Natural killer cell (primary cell): ENCODE measurements around the gene TMEM94. TPM values are rescaled to one million over a fixed set of nuclear protein-coding genes. Genes with fewer than 3 reads are reported as not detected.

Experiments used
- ATAC-seq, 3 donors: fragments of 150-1000 bp in 2 of 3; fragments of 200-7000 bp in 1 of 3; cut with Tn5 transposase; 1 replicate in 1 of 3; 2 replicates in 2 of 3; pipeline ENCODE4 v1.10.0; 2021; ENCODE audit warnings: mild to moderate bottlenecking in 2 of 3, moderate library complexity in 2 of 3
- DNase-seq, 2 donors: peaks; one replicate each; pipeline versions ENCODE4 v3.0.0 to v3.0.0-alpha.2; 2013 to 2021; ENCODE audit warnings: mixed read lengths in 1 of 2
- H3K27ac ChIP-seq: one replicate; pipeline ENCODE4 v1.5.1; 2013; ENCODE audit warnings: mild to moderate bottlenecking, low read length
- H3K27me3 ChIP-seq: one replicate; pipeline ENCODE4 v1.6.1; 2013; ENCODE audit warnings: low read length; ENCODE audit not compliant: control insufficient read depth, insufficient read depth
- H3K36me3 ChIP-seq: one replicate; pipeline ENCODE4 v1.6.1; 2013; ENCODE audit warnings: low read length; ENCODE audit not compliant: control insufficient read depth, insufficient read depth
- H3K4me1 ChIP-seq: one replicate; pipeline ENCODE4 v1.6.1; 2013; ENCODE audit warnings: low read length; ENCODE audit not compliant: control insufficient read depth, insufficient read depth
- H3K4me3 ChIP-seq: one replicate; pipeline ENCODE4 v1.5.1; 2013; ENCODE audit warnings: low read length
- H3K9me3 ChIP-seq: one replicate; pipeline ENCODE4 v1.6.1; 2013; ENCODE audit warnings: low read length; ENCODE audit not compliant: control insufficient read depth, insufficient read depth
- H3K27ac Mint-ChIP-seq, 2 donors: one replicate each; pipeline ENCODE4 v1.8.0; 2022; ENCODE audit warnings: mild to moderate bottlenecking in 2 of 2, mixed read lengths in 2 of 2, moderate library complexity in 1 of 2
- H3K27me3 Mint-ChIP-seq, 2 donors: one replicate each; pipeline ENCODE4 v1.8.0; 2022; ENCODE audit warnings: low read depth in 2 of 2, mixed read lengths in 2 of 2
- H3K36me3 Mint-ChIP-seq: one replicate; pipeline ENCODE4 v1.8.0; 2022; ENCODE audit warnings: mixed read lengths
- H3K4me1 Mint-ChIP-seq, 2 donors: one replicate each; pipeline ENCODE4 v1.8.0; 2022; ENCODE audit warnings: mixed read lengths in 2 of 2
- H3K4me3 Mint-ChIP-seq: one replicate; pipeline ENCODE4 v1.8.0; 2022; ENCODE audit warnings: mild to moderate bottlenecking, moderate library complexity, mixed read lengths
- H3K9me3 Mint-ChIP-seq, 2 donors: one replicate each; pipeline ENCODE4 v1.8.0; 2022; ENCODE audit warnings: mixed read lengths in 2 of 2
- CTCF ChIP-seq: fragments of 200-600 bp; IDR thresholded peaks from one replicate; pipeline ENCODE4 v1.8.0; 2022; ENCODE audit warnings: antibody characterized with exemption
- WGBS: methylation state at CpG from one replicate; pipeline ENCODE4 v1.1.7; 2013; ENCODE audit warnings: missing lambda C conversion rate; ENCODE audit not compliant: insufficient coverage; 5-methylcytosine and 5-hydroxymethylcytosine counted together
- intact Hi-C: fragments of 100-400 bp; cut with micrococcal nuclease; formaldehyde crosslinking; loops from one replicate; pipeline ENCODE4 v1.14.2; 2022
- total RNA-seq, 4 donors: library from RNA; stranded (reverse); fragments of 120-200 nt in 1 of 4; gene quantifications; one replicate each; pipeline versions ENCODE4 v1.2.3 to v1.2.4, GENCODE V29; 2013 to 2022

Gene TMEM94
- total RNA-seq, 3 donors from 2014 or later (not counting 1 experiment from before 2014, with no cell fraction given) = 84.4 to 142 (median 104) TPM

GRCh38 chr17:75489511-75489955 is 33.1 kb downstream of the TMEM94 start:
- peaks cover 13 to 20% of the 10 kb centered on the region in 2 donors for H3K4me1 Mint-ChIP-seq
- DNase-seq (no peak), ATAC-seq (no peak)
- TF ChIP-seq CTCF = no peak
- no peak overlapping the region for H3K4me3 ChIP-seq
- peak overlapping the region; percentile 29 for H3K4me3 Mint-ChIP-seq
- no peaks in the 10 kb centered on the region for H3K36me3 Mint-ChIP-seq
- peaks cover 26% of the 10 kb centered on the region for H3K4me1 ChIP-seq
- no peaks in the 10 kb centered on the region for H3K9me3 ChIP-seq
- H3K9me3 Mint-ChIP-seq = no peaks in the 10 kb centered on the region
- WGBS = 88% methylated on average over 14 of the region's 14 CpGs
- H3K27ac ChIP-seq = no peak overlapping the region
- peaks cover 39% of the 10 kb centered on the region for H3K36me3 ChIP-seq
- peak overlapping the region; percentile 31 to 60 for H3K27ac Mint-ChIP-seq
- no peaks in the 10 kb centered on the region for H3K27me3 Mint-ChIP-seq
- intact Hi-C loops = no loop called here
- no peaks in the 10 kb centered on the region for H3K27me3 ChIP-seq

DNA sequence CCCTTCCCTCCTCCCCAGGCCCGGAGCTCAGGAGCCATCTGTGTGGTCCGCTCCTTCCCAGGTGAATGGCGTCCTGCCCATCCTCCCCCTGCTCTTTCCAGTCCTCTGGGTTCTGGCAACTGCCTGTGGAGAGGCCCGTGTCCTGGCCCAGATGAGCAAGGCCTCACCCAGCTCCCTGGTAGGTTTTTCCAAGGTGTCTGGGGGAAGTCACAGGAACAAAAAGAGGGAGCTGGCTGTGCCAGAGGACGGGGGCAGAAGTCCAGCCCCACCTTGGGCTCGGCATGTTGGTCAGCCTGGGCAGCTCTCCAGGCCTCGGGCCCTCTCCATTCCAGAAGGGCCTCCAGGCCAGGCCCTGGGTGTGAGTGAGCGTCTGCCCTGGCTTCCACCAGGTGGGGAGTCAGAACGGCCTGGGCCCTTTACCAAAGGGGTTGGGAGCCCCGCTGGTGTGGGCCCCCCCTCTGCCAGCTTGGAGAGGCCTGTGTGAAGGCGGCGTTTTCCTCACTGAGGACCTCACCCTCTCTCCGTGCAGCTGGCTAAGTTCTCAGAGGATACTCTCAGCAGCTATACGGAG is 33.8 kb downstream of the TMEM94 start:
- peaks cover 26% of the 10 kb centered on the region for H3K4me1 ChIP-seq
- H3K4me3 Mint-ChIP-seq = no peak overlapping the region

GRCh38 chr17:75490953-75491649 is 34.7 kb downstream of the TMEM94 start:
- peaks cover 13 to 19% of the 10 kb centered on the region in 2 donors for H3K4me1 Mint-ChIP-seq
- H3K36me3 Mint-ChIP-seq = no peaks in the 10 kb centered on the region
- ATAC-seq (no peak), DNase-seq (no peak)
- H3K27me3 Mint-ChIP-seq = no peaks in the 10 kb centered on the region
- Histone ChIP-seq H3K4me3 (no peak overlapping the region), H3K4me1 (peaks cover 26% of the 10 kb centered on the region), H3K27ac (no peak overlapping the region), H3K9me3 (no peaks in the 10 kb centered on the region), H3K36me3 (peaks cover 51% of the 10 kb centered on the region), H3K27me3 (no peaks in the 10 kb centered on the region)
- no peak overlapping the region for H3K27ac Mint-ChIP-seq
- H3K9me3 Mint-ChIP-seq = no peaks in the 10 kb centered on the region
- no peak for TF ChIP-seq CTCF
- intact Hi-C loops = no loop called here
- 78% methylated on average over 19 of the region's 19 CpGs for WGBS
- H3K4me3 Mint-ChIP-seq = no peak overlapping the region

More for the DNA sequence above, 33.8 kb downstream of the TMEM94 start:
- H3K27ac ChIP-seq = no peak overlapping the region
- WGBS = 94% methylated on average over 14 of the region's 14 CpGs
- Mint-ChIP-seq H3K27ac (no peak overlapping the region), H3K36me3 (no peaks in the 10 kb centered on the region), H3K9me3 (no peaks in the 10 kb centered on the region), H3K4me1 (peaks cover 13 to 20% of the 10 kb centered on the region in 2 donors), H3K27me3 (no peaks in the 10 kb centered on the region)
- no peaks in the 10 kb centered on the region for H3K27me3 ChIP-seq
- H3K36me3 ChIP-seq = peaks cover 45% of the 10 kb centered on the region
- no peak for TF ChIP-seq CTCF
- ATAC-seq = no peak
- no peak overlapping the region for H3K4me3 ChIP-seq
- intact Hi-C loops = no loop called here
- DNase-seq = no peak
- H3K9me3 ChIP-seq = no peaks in the 10 kb centered on the region
